ENCODE measurements around the gene CSNK1G2. TPM values are rescaled to one million over a fixed set of nuclear protein-coding genes. Genes with fewer than 3 reads are reported as not detected.

The CSNK1G2 gene
- polyA plus RNA-seq (2011; rRNA removed) (14.4 and 15.5 TPM in 2 replicates), polyA plus RNA-seq (2017; fragmentation: RNase III; extraction: RNeasy Plus Mini Kit Qiagen cat#74134 plus additional on column Dnase treatment) (36.9 to 43.7 TPM (median 42.0 TPM) in 3 replicates), polyA minus RNA-seq (2011; rRNA and poly(A)+ RNA removed) (14.2 and 24.8 TPM in 2 replicates)
- polyA plus RNA-seq (2012; cell fraction: cytosol; rRNA removed): 77.4 and 94.1 TPM in 2 replicates
- polyA plus RNA-seq (2012; cell fraction: nucleus; rRNA removed): 332 and 422 TPM in 2 replicates

DNA sequence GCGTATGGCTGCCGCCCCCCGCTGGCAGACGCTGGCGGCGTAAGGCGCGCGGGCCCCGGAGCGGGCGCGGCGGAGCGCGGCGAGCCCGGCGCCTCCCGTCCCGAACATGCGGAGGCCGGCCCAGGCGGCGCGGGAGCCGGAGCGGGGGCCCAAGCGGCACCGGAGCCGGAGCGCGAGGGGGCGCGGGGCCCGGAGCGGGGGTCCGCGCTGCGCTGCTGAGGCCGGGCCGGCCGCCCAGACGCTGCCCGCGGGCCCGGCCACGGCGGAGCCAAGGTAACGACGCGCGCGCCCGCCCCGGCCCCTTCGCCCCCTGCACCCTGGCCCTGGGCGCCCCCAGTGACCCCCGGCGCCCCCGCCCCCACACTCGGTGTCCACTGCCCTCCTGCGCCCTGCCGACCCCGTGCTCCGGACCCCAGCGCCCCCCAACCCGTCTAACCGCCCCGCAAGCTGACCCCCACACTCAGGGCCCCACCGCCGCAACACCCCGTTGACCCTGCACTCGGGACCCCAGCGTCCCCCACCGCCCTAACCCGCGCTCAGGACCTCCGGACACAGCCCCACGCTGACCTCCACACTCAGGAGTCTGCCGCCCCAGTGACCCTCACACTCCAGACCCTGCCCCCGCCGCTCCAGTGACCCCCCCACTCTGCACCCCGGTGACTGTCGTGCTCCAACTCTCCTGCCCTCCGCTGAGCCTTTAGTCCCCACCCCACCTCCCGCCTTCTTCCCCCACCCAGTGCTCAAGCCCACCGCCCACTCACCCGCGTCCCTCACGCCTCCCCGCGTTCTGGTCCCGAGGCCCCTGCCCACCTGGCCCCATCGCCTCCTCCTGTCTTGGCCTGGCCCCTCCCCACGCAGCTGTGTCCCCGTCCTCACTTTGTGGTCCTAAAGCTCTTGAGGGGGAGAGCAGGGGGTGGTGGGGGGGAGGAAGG, at the start of gene CSNK1G2:
Gene CSNK1G2, plus strand, starts transcription at position 27 of the 932 bp plus-strand sequence. CDS start 28,601 bp downstream, outside the sequence.
- DNase-seq (ENCODE audit: low read depth in 1 of 2, low spot score in 1 of 2): no peak
- POLR2A ChIA-PET: no interaction called here
- Histone ChIP-seq H3K4me2 (peak within 1 kb of the TSS; percentile 96), H3K27ac (peak within 1 kb of the TSS; percentile 99 to 100), H3K4me3 (peak within 1 kb of the TSS; percentile 93), H3K4me1 (peaks cover 11% of the 10 kb centered on the region; the same call in 2 of the 3 replicates), H3K9me3 (no peaks in the 10 kb centered on the region)
- CTCF ChIA-PET: interaction anchor here (0.7 to 1.1 kb wide), 5 partner anchors 12 to 136 kb away, joined by 3 read pairs; no protein-coding TSS in a partner anchor
- no peak for FAIRE-seq
- peak; percentile 3 to 54; a peak in 4 of 6 replicates for ATAC-seq
- TF ChIP-seq, protein P1, sequence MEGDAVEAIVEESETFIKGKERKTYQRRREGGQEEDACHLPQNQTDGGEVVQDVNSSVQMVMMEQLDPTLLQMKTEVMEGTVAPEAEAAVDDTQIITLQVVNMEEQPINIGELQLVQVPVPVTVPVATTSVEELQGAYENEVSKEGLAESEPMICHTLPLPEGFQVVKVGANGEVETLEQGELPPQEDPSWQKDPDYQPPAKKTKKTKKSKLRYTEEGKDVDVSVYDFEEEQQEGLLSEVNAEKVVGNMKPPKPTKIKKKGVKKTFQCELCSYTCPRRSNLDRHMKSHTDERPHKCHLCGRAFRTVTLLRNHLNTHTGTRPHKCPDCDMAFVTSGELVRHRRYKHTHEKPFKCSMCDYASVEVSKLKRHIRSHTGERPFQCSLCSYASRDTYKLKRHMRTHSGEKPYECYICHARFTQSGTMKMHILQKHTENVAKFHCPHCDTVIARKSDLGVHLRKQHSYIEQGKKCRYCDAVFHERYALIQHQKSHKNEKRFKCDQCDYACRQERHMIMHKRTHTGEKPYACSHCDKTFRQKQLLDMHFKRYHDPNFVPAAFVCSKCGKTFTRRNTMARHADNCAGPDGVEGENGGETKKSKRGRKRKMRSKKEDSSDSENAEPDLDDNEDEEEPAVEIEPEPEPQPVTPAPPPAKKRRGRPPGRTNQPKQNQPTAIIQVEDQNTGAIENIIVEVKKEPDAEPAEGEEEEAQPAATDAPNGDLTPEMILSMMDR (IDR thresholded peaks at IDR 0.05): peak; percentile 24; the same call in 1 of the 3 replicates
- TF ChIP-seq, protein P2, sequence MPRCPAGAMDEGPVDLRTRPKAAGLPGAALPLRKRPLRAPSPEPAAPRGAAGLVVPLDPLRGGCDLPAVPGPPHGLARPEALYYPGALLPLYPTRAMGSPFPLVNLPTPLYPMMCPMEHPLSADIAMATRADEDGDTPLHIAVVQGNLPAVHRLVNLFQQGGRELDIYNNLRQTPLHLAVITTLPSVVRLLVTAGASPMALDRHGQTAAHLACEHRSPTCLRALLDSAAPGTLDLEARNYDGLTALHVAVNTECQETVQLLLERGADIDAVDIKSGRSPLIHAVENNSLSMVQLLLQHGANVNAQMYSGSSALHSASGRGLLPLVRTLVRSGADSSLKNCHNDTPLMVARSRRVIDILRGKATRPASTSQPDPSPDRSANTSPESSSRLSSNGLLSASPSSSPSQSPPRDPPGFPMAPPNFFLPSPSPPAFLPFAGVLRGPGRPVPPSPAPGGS (IDR thresholded peaks at IDR 0.05): no peak
- TF ChIP-seq FOSB (CRISPR knock-in tag; IDR thresholded peaks at IDR 0.05) (no peak), RCOR1 (IDR thresholded peaks at IDR 0.05; ENCODE audit: low read depth, low read length) (no peak), MYC (IDR thresholded peaks at IDR 0.05; ENCODE audit: borderline replicate concordance, low read length) (no peak), CHD4 (IDR thresholded peaks at IDR 0.05; ENCODE audit: borderline replicate concordance) (no peak), SMC3 (IDR thresholded peaks at IDR 0.05) (no peak), POLR2A (IDR thresholded peaks at IDR 0.05; ENCODE audit: low read length) (peak; percentile 19; the same call in 1 of the 2 replicates), FOXS1 (CRISPR knock-in tag; IDR thresholded peaks at IDR 0.05) (no peak), HEYL (CRISPR knock-in tag; IDR thresholded peaks at IDR 0.05) (no peak)
- TF ChIP-seq, protein P3, sequence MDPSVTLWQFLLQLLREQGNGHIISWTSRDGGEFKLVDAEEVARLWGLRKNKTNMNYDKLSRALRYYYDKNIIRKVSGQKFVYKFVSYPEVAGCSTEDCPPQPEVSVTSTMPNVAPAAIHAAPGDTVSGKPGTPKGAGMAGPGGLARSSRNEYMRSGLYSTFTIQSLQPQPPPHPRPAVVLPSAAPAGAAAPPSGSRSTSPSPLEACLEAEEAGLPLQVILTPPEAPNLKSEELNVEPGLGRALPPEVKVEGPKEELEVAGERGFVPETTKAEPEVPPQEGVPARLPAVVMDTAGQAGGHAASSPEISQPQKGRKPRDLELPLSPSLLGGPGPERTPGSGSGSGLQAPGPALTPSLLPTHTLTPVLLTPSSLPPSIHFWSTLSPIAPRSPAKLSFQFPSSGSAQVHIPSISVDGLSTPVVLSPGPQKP (IDR thresholded peaks at IDR 0.05; ENCODE audit: low read depth, low read length): no peak
- no CpG with 5 or more reads among the region's 97 CpGs for WGBS (ENCODE audit: missing lambda C conversion rate)

DNA sequence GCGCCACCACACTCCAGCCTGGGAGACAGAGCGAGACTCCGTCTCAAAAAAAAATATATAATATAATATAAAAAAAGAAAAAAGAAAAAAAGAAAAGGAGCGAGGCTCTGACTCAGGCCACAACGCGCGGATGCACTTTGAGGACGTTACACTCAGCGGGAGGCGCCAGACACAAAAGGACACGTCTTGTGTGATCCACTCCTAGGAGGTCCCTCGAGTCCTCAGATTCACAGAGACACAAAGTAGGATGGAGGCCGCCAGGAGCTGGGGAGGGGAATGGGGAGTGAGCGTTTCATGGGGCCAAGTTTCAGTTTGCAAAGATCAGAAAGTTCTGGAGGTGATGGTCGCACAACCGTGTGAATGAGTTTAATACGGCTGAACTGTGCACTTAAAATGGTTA, 47.2 kb upstream of the CSNK1G2 start:
- H3K4me2 ChIP-seq: no peak overlapping the region
- FAIRE-seq (no peak), ATAC-seq (no peak), DNase-seq (ENCODE audit: low read depth in 1 of 2, low spot score in 1 of 2) (no peak)
- no peak overlapping the region for H3K27ac ChIP-seq
- 84% methylated on average over 17 of the region's 17 CpGs for WGBS (ENCODE audit: missing lambda C conversion rate)
- POLR2A ChIA-PET: no interaction called here
- 0 out of 3 replicates have a peak, but pooled peaks cover 7% of the 10 kb centered on the region for H3K4me1 ChIP-seq
- H3K4me3 ChIP-seq: no peak overlapping the region
- H3K9me3 ChIP-seq: no peaks in the 10 kb centered on the region
- CTCF ChIA-PET: no interaction called here
- no peak for TF ChIP-seq EP300 (IDR thresholded peaks at IDR 0.05)
- TF ChIP-seq ZNF302 (CRISPR knock-in tag; IDR thresholded peaks at IDR 0.05): no peak
- no peak for TF ChIP-seq EHMT2 (IDR thresholded peaks at IDR 0.05; ENCODE audit: low read depth)
- TF ChIP-seq HOXB5 (CRISPR knock-in tag; IDR thresholded peaks at IDR 0.05): no peak
- no peak for TF ChIP-seq KDM5A (IDR thresholded peaks at IDR 0.05)
- TF ChIP-seq CEBPB (IDR thresholded peaks at IDR 0.05): no peak
- no peak for TF ChIP-seq MAZ (IDR thresholded peaks at IDR 0.05; ENCODE audit: borderline replicate concordance, low read depth, low read length)
- no peak for TF ChIP-seq ZSCAN20 (CRISPR knock-in tag; IDR thresholded peaks at IDR 0.05)
- TF ChIP-seq TFCP2L1 (CRISPR knock-in tag; IDR thresholded peaks at IDR 0.05): no peak
- no peak for TF ChIP-seq NR3C1 (IDR thresholded peaks at IDR 0.05)
- TF ChIP-seq PHF8 (IDR thresholded peaks at IDR 0.05; ENCODE audit: borderline replicate concordance, low read depth): no peak
- no peak for TF ChIP-seq TP53 (CRISPR knock-in tag; IDR thresholded peaks at IDR 0.05)
- TF ChIP-seq, protein P2 (IDR thresholded peaks at IDR 0.05): no peak
- TF ChIP-seq, protein P4, sequence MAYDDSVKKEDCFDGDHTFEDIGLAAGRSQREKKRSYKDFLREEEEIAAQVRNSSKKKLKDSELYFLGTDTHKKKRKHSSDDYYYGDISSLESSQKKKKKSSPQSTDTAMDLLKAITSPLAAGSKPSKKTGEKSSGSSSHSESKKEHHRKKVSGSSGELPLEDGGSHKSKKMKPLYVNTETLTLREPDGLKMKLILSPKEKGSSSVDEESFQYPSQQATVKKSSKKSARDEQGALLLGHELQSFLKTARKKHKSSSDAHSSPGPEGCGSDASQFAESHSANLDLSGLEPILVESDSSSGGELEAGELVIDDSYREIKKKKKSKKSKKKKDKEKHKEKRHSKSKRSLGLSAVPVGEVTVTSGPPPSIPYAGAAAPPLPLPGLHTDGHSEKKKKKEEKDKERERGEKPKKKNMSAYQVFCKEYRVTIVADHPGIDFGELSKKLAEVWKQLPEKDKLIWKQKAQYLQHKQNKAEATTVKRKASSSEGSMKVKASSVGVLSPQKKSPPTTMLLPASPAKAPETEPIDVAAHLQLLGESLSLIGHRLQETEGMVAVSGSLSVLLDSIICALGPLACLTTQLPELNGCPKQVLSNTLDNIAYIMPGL (CRISPR knock-in tag; IDR thresholded peaks at IDR 0.05; ENCODE audit: borderline replicate concordance): no peak

All from A549 (cell line).